ENCODE measurements around the gene COBL.

Gene COBL

GRCh38 chr7:51027935-51028830, 288.4 kb downstream of the COBL start:
- no peak for DNase-seq (ENCODE audit: low spot score)
- no peak for FAIRE-seq

- FAIRE-seq (no peak), DNase-seq (ENCODE audit: low spot score) (no peak)
Observed at GRCh38 chr7:51027106-51027934, 289.3 kb downstream of the COBL start.

DNA sequence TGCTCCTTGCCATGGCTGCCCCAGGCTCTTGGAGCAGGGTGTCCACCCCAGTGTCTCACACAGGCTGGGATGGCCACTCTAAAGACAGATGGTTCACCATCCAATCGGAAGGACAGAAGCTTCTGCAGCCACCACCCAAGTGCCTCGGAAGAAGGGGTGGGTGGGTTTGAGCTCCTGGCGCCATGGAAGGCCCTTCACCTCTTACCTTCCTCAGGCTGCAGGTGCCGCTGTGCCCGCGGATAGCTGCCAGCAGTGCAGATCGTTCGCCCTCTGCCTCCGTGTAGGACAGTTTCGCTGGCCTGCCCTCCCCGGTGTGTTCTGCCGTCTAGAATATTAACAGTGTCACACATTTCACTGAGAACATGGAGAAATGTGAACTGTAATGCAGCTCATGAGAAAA, 290.3 kb downstream of the COBL start:
- no peak for DNase-seq (ENCODE audit: low spot score)

GRCh38 chr7:51025668-51026067, 290.9 kb downstream of the COBL start:
- no peak for FAIRE-seq
- no peak for DNase-seq (ENCODE audit: low spot score)

More for the DNA sequence above, 290.3 kb downstream of the COBL start:
- no peak for FAIRE-seq

DNA sequence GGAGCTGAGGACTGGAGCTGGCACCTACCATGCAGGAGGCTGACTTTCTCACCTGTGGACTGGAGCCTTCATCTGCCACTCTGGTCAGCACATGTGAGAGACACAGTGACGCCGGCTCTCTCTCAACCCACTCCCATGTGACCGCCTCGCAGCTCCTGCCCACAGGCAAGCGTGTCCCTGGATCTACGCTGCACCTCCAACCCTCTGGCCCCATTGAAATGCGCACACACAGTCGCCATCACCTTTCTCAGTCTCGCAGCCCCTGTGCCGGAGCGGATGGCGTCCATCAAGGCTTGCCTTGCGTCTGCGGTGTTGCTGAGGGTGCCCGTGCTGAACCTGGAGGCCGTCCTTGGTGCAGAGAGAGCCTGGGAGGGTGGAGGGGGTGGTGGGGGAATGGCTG, 291.7 kb downstream of the COBL start:
- DNase-seq (ENCODE audit: low spot score), result no peak
- FAIRE-seq, result no peak

DNA sequence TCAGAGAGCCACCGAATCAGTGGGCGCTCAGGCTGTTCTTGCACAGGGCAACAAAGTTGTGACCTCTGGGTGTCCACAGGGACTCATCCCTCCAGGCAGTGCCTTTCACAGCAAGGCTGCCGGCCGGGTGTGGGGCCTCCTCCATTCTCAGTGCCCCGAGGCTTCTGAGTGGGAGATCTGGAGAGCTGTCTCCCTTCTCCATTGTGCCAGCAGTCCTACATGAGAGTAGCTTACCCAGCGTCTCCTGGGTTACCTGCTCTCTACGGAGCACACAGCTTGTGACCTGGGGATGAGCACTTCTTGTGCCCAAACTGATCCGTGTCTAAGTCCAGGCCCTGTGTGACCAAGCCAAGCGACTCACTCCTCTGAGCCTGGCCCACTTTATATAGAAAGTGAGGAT, 293.1 kb downstream of the COBL start:
- DNase-seq (ENCODE audit: low spot score) (no peak), FAIRE-seq (no peak)

DNA sequence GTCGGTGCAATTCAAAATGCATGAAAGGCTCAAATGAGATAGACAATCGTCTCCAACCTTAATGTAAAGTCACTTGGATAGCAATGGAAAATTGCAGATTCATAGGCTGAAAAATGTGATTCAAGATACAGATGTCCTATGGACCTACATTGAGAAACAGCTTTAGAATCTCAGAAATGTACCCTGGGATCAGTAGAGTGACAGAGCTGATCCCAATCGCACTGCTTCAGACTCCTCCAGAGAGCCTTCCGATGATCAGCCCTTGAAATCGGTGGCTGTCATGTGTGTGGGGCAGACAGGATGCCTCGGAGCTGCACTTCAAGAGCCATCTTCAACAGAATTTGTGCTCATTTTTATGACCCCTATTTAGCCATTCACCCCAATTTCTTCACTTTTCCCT, 293.8 kb downstream of the COBL start:
- no peak for DNase-seq (ENCODE audit: low spot score)
- FAIRE-seq, result no peak

DNA sequence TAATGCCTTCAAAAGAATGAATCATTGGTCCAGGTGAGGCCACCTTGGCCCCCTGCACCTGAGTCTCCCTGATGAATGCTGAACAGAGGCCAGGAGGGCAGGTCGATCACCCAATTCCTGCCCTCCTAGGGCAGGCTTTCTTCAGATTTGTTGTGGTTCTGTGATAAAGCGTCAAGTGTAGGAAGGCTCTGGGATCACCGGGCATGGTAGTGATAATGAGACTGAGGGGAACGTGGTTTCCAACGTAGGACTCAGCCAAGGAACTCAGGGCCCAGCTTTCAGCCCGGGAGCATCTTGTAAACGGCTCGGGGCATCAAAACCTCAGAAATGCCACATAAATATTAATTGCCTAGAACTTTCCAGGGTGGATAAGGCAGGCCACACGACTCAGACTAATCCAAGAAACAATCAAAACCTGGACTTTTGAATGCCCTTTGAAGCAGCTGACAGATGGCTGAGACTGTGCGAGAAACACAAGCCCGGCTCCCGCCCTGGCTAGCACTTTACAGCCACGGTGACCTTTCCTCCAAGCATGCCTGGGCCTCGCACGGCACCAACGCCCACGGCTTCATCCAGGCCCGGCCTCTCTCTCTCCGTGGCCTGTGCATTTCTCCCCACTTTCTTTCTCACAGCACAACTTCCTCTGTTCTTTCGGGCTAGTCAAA, 294.6 kb downstream of the COBL start:
- no peak for DNase-seq (ENCODE audit: low spot score)
- FAIRE-seq, result no peak

- no peak for FAIRE-seq
- no peak for DNase-seq (ENCODE audit: low spot score)
Observed at GRCh38 chr7:51020944-51021343, 295.7 kb downstream of the COBL start.

DNA sequence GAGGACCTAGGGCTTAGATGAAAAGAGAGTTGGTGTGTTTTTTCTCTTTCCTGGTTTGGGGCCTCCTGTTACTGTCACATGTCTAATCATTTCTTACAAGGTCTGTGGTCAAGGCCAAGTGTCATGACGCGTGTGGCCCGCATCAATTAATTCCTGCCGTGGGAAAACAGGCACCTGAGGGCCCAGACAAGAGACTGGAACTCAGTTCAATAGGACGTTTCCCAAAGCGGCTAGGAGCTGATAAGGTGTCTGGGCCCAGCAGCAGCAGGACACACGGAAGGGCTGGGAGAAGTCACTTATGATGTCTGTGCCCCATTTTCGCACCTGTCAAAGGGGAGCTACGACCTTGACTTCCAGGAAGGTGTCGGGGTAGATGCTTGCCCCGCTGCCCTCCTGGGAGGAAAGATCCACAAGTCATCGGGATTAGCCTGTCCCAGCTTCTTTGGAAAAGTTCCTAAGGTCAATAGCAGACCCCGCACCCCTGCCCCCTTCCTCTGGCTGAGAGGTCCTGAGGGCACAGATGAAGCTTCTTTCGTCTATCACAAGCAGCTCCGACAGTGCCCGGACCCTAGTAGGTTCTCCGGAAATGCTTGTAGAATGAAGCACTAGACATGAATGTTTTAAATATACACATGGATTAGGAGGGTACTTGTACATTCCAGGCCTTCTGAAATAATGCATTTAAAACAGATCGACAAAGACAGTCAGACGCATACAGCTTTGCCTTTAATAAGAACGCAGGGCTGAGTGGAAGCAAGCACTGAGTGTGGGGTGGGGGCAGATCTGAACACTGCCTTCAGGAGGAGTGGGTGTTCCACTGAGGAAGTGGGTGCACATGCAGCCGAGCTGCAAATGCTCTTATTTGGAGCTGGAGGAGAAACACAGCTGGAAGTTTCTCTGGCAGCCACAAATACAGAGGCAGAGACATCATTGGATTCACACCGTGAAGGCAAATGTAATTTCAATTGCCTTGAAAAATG, 296.4 kb downstream of the COBL start:
- DNase-seq (ENCODE audit: low spot score), result no peak
- no peak for FAIRE-seq

GRCh38 chr7:51019191-51019844, 297.3 kb downstream of the COBL start:
- FAIRE-seq (peak; percentile 98), DNase-seq (ENCODE audit: low spot score) (peak; percentile 84)

GRCh38 chr7:51017576-51018535, 298.8 kb downstream of the COBL start:
- DNase-seq (ENCODE audit: low spot score), result no peak
- no peak for FAIRE-seq

GRCh38 chr7:51016546-51016945, 300.1 kb downstream of the COBL start:
- FAIRE-seq (no peak), DNase-seq (ENCODE audit: low spot score) (no peak)

- FAIRE-seq, result no peak
- DNase-seq (ENCODE audit: low spot score), result no peak
Observed at GRCh38 chr7:51015581-51015980, 301.0 kb downstream of the COBL start.

- DNase-seq (ENCODE audit: low spot score) (no peak), FAIRE-seq (no peak)
Observed at GRCh38 chr7:51014811-51015210, 301.8 kb downstream of the COBL start.

GRCh38 chr7:51013861-51014511, 302.6 kb downstream of the COBL start:
- FAIRE-seq (no peak), DNase-seq (ENCODE audit: low spot score) (no peak)

- DNase-seq (ENCODE audit: low spot score), result no peak
- no peak for FAIRE-seq
Observed at GRCh38 chr7:51013218-51013786, 303.3 kb downstream of the COBL start.

GRCh38 chr7:51012569-51013217, 303.9 kb downstream of the COBL start:
- DNase-seq (ENCODE audit: low spot score) (no peak), FAIRE-seq (no peak)
